Hepatocyte (in vitro differentiated cells): ENCODE results near the gene CCDC73. TPM values are rescaled to one million over a fixed set of nuclear protein-coding genes. Genes with fewer than 3 reads are reported as not detected.
"Not testable (repeated sequence)": the region's sequence is repeated elsewhere in the genome, so short reads cannot be mapped to it uniquely, and the experiment has no call there.

Experiments used
- DNase-seq: peaks from one replicate; pipeline ENCODE4 v3.0.0-alpha.2; 2016; ENCODE audit warnings: low spot score
- H2AFZ ChIP-seq: fragments of 200-600 bp; sonication (generic); 2 replicates; pipeline ENCODE4 v1.6.0; 2016; ENCODE audit warnings: antibody characterized with exemption, mild to moderate bottlenecking
- H3K27ac ChIP-seq: fragments of 200-600 bp; sonication (generic); 2 replicates; pipeline ENCODE4 v1.5.1; 2016; ENCODE audit warnings: mild to moderate bottlenecking
- H3K27me3 ChIP-seq: fragments of 200-600 bp; sonication (generic); 2 replicates; pipeline ENCODE4 v1.6.1; 2016
- H3K36me3 ChIP-seq: fragments of 200-600 bp; sonication (generic); replicated peaks from 2 replicates; pipeline ENCODE4 v1.5.1; 2016; ENCODE audit warnings: low read depth; ENCODE audit not compliant: insufficient read depth
- H3K4me1 ChIP-seq: fragments of 200-600 bp; sonication (generic); 2 replicates; pipeline ENCODE4 v1.5.1; 2016; ENCODE audit warnings: mild to moderate bottlenecking, moderate library complexity; ENCODE audit not compliant: insufficient read depth
- H3K4me2 ChIP-seq: fragments of 200-600 bp; sonication (generic); 2 replicates; pipeline ENCODE4 v1.6.0; 2016
- H3K4me3 ChIP-seq: fragments of 200-600 bp; sonication (generic); 2 replicates; pipeline ENCODE4 v1.5.1; 2016; ENCODE audit warnings: mild to moderate bottlenecking
- H3K79me2 ChIP-seq: fragments of 200-600 bp; sonication (generic); 2 replicates; pipeline ENCODE4 v1.6.0; 2017; ENCODE audit warnings: mild to moderate bottlenecking
- H3K9me2 ChIP-seq: fragments of 200-600 bp; sonication (generic); replicated peaks from 2 replicates; pipeline ENCODE4 v1.6.0; 2017; ENCODE audit warnings: mild to moderate bottlenecking; ENCODE audit not compliant: insufficient read depth
- H3K9me3 ChIP-seq: fragments of 200-600 bp; sonication (generic); 2 replicates; pipeline ENCODE4 v1.5.1; 2016; ENCODE audit warnings: low read depth, mild to moderate bottlenecking
- H4K20me1 ChIP-seq: fragments of 200-600 bp; sonication (generic); 2 replicates; pipeline ENCODE4 v1.6.0; 2016; ENCODE audit warnings: mild to moderate bottlenecking; ENCODE audit not compliant: insufficient read depth, poor library complexity, severe bottlenecking
- EZH2 ChIP-seq: fragments of 200-600 bp; sonication (generic); IDR thresholded peaks from 2 replicates; pipeline ENCODE4 v1.6.1; 2016; ENCODE audit warnings: antibody characterized with exemption, mild to moderate bottlenecking, borderline replicate concordance
- EZH2phosphoT487 ChIP-seq: fragments of 200-600 bp; sonication (generic); IDR thresholded peaks from one replicate; pipeline ENCODE4 v1.6.1; 2018; ENCODE audit warnings: antibody characterized with exemption, mild to moderate bottlenecking, low read depth, moderate library complexity; ENCODE audit not compliant: unreplicated experiment, severe bottlenecking
- WGBS: methylation state at CpG from one replicate; pipeline ENCODE4 v1.1.6; 2016; ENCODE audit warnings: low lambda C conversion rate; ENCODE audit errors: missing lambda C conversion rate; 5-methylcytosine and 5-hydroxymethylcytosine counted together
- polyA plus RNA-seq: library from polyadenylated mRNA; unstranded; fragments of >200 nt; fragmentation: Nextera tagmentation; extraction: Ambion mirVana; gene quantifications from 2 replicates; pipeline ENCODE4 v1.2.1, GENCODE V29; 2016
- total RNA-seq: library from RNA; depleted of rRNA; stranded (reverse); fragments of >200 nt; gene quantifications from 2 replicates; pipeline ENCODE4 v1.2.3, GENCODE V29; 2014
- TF ChIP-seq, protein P1 (sequence below): fragments of 200-600 bp; sonication (generic); IDR thresholded peaks from 2 replicates; pipeline ENCODE4 v1.5.1; 2016; ENCODE audit warnings: antibody characterized with exemption, mild to moderate bottlenecking; ENCODE audit not compliant: poor library complexity

Gene CCDC73
- total and polyA plus RNA-seq, 2 experiments from 2014 or later = 0.03 TPM; not detected in 1

DNA sequence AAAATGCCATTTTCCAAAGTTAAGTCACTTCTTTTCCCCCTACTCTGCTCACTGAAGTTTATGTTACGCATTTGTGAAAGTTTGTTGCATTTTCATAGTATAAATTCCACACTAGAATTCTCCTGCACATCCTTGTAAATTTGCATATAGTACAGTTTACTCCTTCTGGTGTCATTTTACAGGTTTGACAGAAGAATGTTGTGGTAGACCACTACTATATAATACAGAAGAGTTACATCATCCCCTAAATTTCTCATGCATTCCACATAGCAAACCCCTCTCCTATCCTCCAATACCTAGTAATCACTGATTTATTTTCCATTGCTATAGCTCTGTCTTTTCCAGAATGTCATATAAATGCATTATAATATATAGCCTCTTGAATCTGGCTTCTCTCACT is 64.5 kb downstream of the CCDC73 start:
- DNase-seq = no peak
- WGBS = 88% methylated on average over 1 of the region's 1 CpG

DNA sequence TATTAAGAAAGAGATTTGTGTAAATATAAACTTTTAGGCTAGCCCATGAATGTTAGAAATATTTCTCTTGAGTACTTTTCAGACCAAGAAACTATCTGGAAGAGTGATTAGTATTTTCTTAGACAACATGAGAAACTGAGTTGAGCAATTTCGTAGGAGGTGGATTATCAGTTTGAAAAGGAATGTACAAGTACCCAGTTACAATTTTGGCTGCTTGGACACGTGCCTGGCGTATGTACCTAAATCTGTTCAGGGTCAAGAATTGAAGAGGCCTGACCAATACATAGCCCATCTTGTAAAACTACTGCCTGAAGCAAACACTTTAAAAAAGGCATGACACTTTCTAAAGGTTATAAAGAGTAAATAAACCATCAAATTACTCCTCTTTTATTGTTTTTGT is 71.1 kb downstream of the CCDC73 start:
- Histone ChIP-seq H3K4me3 (no peak overlapping the region), H2AFZ (no peak overlapping the region), H3K4me1 (no peaks in the 10 kb centered on the region), H3K36me3 (no peaks in the 10 kb centered on the region), H3K79me2 (no peaks in the 10 kb centered on the region), H3K9me2 (no peaks in the 10 kb centered on the region), H3K4me2 (no peak overlapping the region), H4K20me1 (no peaks in the 10 kb centered on the region), H3K27me3 (no peaks in the 10 kb centered on the region), H3K9me3 (no peaks in the 10 kb centered on the region), H3K27ac (no peak overlapping the region)
- TF ChIP-seq EZH2phosphoT487 = no peak
- TF ChIP-seq, protein P1, sequence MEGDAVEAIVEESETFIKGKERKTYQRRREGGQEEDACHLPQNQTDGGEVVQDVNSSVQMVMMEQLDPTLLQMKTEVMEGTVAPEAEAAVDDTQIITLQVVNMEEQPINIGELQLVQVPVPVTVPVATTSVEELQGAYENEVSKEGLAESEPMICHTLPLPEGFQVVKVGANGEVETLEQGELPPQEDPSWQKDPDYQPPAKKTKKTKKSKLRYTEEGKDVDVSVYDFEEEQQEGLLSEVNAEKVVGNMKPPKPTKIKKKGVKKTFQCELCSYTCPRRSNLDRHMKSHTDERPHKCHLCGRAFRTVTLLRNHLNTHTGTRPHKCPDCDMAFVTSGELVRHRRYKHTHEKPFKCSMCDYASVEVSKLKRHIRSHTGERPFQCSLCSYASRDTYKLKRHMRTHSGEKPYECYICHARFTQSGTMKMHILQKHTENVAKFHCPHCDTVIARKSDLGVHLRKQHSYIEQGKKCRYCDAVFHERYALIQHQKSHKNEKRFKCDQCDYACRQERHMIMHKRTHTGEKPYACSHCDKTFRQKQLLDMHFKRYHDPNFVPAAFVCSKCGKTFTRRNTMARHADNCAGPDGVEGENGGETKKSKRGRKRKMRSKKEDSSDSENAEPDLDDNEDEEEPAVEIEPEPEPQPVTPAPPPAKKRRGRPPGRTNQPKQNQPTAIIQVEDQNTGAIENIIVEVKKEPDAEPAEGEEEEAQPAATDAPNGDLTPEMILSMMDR = no peak
- TF ChIP-seq EZH2 = no peak
- WGBS = 50% methylated on average over 3 of the region's 3 CpGs
- DNase-seq = no peak

More for the DNA sequence above, 64.5 kb downstream of the CCDC73 start:
- Histone ChIP-seq H3K4me1 (no peaks in the 10 kb centered on the region), H3K9me2 (no peaks in the 10 kb centered on the region), H3K4me2 (no peak overlapping the region), H3K4me3 (no peak overlapping the region), H2AFZ (no peak overlapping the region), H3K27me3 (no peaks in the 10 kb centered on the region), H3K36me3 (no peaks in the 10 kb centered on the region), H4K20me1 (no peaks in the 10 kb centered on the region), H3K9me3 (no peaks in the 10 kb centered on the region), H3K27ac (no peak overlapping the region), H3K79me2 (no peaks in the 10 kb centered on the region)
- TF ChIP-seq, protein P1 = no peak
- TF ChIP-seq EZH2 = no peak
- TF ChIP-seq EZH2phosphoT487 = no peak

DNA sequence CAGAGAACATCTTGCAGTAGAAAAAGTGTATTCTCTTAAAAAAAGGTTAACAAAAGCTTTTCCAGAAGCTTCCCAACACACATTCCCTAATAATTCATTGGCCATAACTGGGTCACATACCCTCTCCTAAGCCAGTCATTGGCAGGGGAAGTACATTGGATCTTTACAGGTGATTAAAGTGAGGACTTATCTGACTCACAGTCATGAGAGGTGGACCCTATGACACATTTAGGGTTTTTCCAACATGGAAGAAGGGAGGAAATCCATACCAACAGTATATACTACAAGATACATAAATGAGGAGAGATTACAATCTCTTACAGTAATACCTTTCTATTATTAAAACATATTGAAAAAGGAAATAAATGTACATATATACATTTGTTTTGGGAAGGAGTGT is 72.2 kb downstream of the CCDC73 start:
- no peak overlapping the region for H2AFZ ChIP-seq
- no peak overlapping the region for H3K4me3 ChIP-seq
- TF ChIP-seq EZH2 (no peak), EZH2phosphoT487 (no peak)
- TF ChIP-seq, protein P1 = no peak
- no peaks in the 10 kb centered on the region for H4K20me1 ChIP-seq
- H3K27me3 ChIP-seq = no peaks in the 10 kb centered on the region
- H3K9me2 ChIP-seq = no peaks in the 10 kb centered on the region
- no peak overlapping the region for H3K4me2 ChIP-seq
- no peaks in the 10 kb centered on the region for H3K4me1 ChIP-seq
- H3K27ac ChIP-seq = no peak overlapping the region
- DNase-seq = no peak
- H3K9me3 ChIP-seq = no peaks in the 10 kb centered on the region
- no peaks in the 10 kb centered on the region for H3K79me2 ChIP-seq
- no peaks in the 10 kb centered on the region for H3K36me3 ChIP-seq

DNA sequence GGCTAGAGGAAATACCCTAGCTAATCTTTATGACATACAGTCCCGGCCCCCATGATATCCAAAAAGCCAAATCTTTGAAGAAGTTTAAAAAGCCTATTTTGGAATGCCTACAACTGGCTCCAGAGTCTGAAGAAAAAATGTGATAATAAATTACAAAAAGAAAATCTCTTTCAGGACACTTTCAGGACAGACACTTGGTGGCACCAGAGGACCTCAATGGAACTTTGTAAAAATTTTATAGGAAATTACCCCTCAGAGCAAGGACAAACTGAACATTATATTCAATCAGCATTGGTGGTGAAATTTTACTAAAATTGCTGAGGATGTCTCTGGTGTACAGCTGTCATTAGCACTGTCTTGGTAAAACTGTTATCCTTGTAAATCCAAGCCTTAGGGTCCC is 81.0 kb downstream of the CCDC73 start:
- Histone ChIP-seq H3K27ac (no peak overlapping the region), H3K4me1 (no peaks in the 10 kb centered on the region)

DNA sequence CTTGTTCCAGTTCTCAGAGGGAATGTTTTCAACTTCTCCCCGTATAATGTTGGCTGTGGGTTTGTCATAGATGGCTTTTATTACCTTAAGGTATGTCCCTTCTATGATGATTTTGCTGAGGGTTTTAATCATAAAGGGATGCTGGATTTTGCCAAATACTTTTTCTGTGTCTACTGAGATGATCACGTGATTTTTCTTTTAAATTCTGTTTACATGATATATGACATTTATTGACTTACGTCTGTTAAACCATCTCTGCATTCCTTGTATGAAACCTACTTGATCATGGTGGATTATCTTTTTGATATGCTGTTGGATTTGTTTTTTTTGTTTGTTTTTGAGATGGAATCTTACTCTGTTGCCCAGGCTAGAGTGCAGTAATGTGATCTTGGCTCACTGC is 85.5 kb downstream of the CCDC73 start:
- DNase-seq, H3K4me3 ChIP-seq, H3K9me3 ChIP-seq, H3K9me2 ChIP-seq, H3K79me2 ChIP-seq, H3K4me1 ChIP-seq, H3K27me3 ChIP-seq, H3K27ac ChIP-seq, H2AFZ ChIP-seq, H4K20me1 ChIP-seq, H3K36me3 ChIP-seq, H3K4me2 ChIP-seq: not testable (repeated sequence)
- 83% methylated on average over 3 of the region's 3 CpGs for WGBS

More for the DNA sequence above, 81.0 kb downstream of the CCDC73 start:
- Histone ChIP-seq H3K79me2 (no peaks in the 10 kb centered on the region), H3K36me3 (no peaks in the 10 kb centered on the region), H3K4me3 (no peak overlapping the region), H3K4me2 (no peak overlapping the region), H3K9me3 (no peaks in the 10 kb centered on the region), H3K9me2 (no peaks in the 10 kb centered on the region), H2AFZ (no peak overlapping the region), H3K27me3 (peaks cover 3% of the 10 kb centered on the region), H4K20me1 (no peaks in the 10 kb centered on the region)
- WGBS = 11% methylated on average over 1 of the region's 1 CpG
- peak; percentile 16 for DNase-seq
- no peak for TF ChIP-seq EZH2phosphoT487
- TF ChIP-seq, protein P1 = peak; percentile 43
